H1 (cell line): ENCODE results near the gene CACNB4. TPM values are rescaled to one million over a fixed set of nuclear protein-coding genes. Genes with fewer than 3 reads are reported as not detected.

Source experiments
- ATF3 ChIP-seq: IDR thresholded peaks from 2 replicates; pipeline ENCODE4 v1.6.1; 2011; ENCODE audit warnings: low read depth, mild to moderate bottlenecking, low read length; ENCODE audit not compliant: insufficient read depth
- BCL11A ChIP-seq, 2 experiments: IDR thresholded peaks; one replicate each; pipeline ENCODE4 v1.6.1; 2011; ENCODE audit warnings: low read depth in 2 of 2, low read length in 2 of 2, mild to moderate bottlenecking in 2 of 2
- BRCA1 ChIP-seq: IDR thresholded peaks from 2 replicates; pipeline ENCODE4 v1.6.1; 2012; ENCODE audit warnings: low read depth, low read length, improper control_type of control experiment
- CHD7 ChIP-seq: fragments of 300-600 bp; sonication (generic); IDR thresholded peaks from 2 replicates; pipeline ENCODE4 v1.7.1; 2012; ENCODE audit warnings: low read length, moderate library complexity, mild to moderate bottlenecking, inconsistent platforms; ENCODE audit not compliant: insufficient replicate concordance
- JUN ChIP-seq: IDR thresholded peaks from 2 replicates; pipeline ENCODE4 v1.6.1; 2011; ENCODE audit warnings: low read depth, mild to moderate bottlenecking, improper control_type of control experiment, low read length
- MAX ChIP-seq: IDR thresholded peaks from 2 replicates; pipeline ENCODE4 v1.6.1; 2012; ENCODE audit warnings: inconsistent platforms
- POLR2AphosphoS5 ChIP-seq: IDR thresholded peaks from 2 replicates; pipeline ENCODE4 v1.6.1; 2011; ENCODE audit warnings: low read depth, low read length
- polyA plus RNA-seq, 7 experiments: library from polyadenylated mRNA; depleted of rRNA in 3 of 7; stranded (reverse) in 5 of 7; unstranded in 2 of 7; fragments of >200 nt in 5 of 7; fragments of 200-250 nt in 2 of 7; gene quantifications; 1 replicate in 5 of 7; 2 replicates in 1 of 7; 4 replicates in 1 of 7; pipeline versions ENCODE4 v1.2.1 to v1.2.3, GENCODE V29; 2011 to 2013; ENCODE audit warnings: missing spikeins in 2 of 7, mixed read lengths in 2 of 7
- total RNA-seq: library from RNA; stranded (reverse); fragmentation: NEBNext Ultra II Directional; extraction: Animal tissue kit (Norgen Biotek cat#: 25700); gene quantifications from 2 replicates; pipeline ENCODE4 v1.2.1, GENCODE V29; 2021

The CACNB4 gene
- total and polyA plus RNA-seq, 2 of the 8 experiments (the other 6 are each of a cell fraction or from before 2014, with no cell fraction given): 2.0 to 4.0 TPM

- TF ChIP-seq CHD7 (no peak), ATF3 (no peak), POLR2AphosphoS5 (no peak), BRCA1 (no peak), JUN (no peak), BCL11A (IDR thresholded peaks at IDR 0.05; ENCODE audit: low read depth in 2 of 2, low read length in 2 of 2) (no peak), MAX (no peak)
Observed at GRCh38 chr2:151805343-151805742, 293.5 kb downstream of the CACNB4 start (continued).
